Activated T-cell treated with anti-CD3 and anti-CD28 coated beads for 4 hours (primary cell): ENCODE measurements around the gene GRAMD2A.

Experiments used
- DNase-seq: peaks from one replicate; pipeline ENCODE4 v3.0.0-alpha.2; 2020

The GRAMD2A gene

DNA sequence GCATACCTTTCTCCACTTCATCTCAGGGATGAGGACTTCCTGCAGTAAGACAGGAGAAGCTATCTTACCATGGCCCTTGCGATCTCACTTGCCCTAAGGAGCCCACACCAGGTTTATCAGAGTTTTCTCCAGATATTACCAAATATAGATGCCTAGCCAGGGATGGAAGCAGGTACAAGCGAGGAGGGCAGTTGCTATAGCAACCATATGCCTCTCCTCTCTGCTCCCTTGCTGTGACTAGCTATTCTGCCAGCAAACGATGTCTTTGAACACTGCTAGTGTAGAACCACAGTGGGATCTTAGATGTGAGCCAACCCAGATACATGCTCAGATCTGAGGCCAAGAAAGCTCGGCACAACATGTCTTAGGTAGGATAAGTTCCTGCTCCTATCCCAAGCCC, 33.9 kb downstream of the GRAMD2A start:
- no peak for DNase-seq

- DNase-seq = no peak
Measured at GRCh38 chr15:72162569-72162968, 35.0 kb downstream of the GRAMD2A start.

- DNase-seq = no peak
Measured at GRCh38 chr15:72161361-72162132, 36.0 kb downstream of the GRAMD2A start.

DNA sequence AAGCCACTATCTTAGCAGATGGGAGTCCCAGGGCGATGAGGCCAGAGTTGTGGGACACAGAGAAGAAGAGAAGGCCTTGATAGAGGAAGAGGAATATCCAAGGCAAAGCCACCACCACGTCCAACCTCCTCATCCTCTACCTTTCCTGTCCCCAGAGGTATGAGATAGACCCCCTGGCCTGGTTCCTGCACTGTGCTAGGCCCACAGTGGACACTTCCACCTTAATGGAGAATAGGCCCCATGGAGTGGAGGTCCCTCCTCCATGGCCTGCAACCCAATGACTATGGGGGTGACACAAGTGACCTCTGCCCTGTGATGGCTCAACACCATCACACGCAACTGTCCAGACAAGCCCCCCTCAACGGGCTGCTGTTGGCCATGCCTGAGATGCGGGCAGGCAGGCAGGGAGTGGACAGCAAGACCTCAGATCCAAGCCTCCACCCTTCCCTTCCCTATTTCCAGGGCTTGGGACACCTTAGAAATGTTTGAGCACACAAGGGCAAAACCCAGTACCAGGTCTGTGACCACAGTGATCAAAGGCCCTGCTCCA, 36.8 kb downstream of the GRAMD2A start:
- no peak for DNase-seq

DNA sequence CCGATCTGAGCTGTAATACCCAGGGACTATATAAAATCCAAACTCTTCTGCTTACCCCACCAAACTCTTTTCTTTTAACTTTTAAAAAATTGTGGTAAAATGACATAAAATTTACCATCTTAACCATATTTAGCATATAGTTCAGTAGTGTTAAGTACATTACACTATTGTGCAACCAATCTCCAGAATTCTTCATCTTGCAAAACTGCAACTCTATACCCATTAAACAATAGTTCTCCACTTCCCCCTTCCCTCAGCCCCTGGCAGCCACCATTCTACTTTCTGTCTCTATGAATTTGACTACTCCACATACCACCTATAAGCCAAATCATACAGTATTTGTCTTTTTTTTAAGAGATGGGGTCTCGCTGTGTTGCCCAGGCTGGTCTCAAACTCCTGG, 40.7 kb downstream of the GRAMD2A start:
- DNase-seq = no peak

- peak; percentile 81 for DNase-seq
Measured at GRCh38 chr15:72155635-72156616, 41.7 kb downstream of the GRAMD2A start.

DNA sequence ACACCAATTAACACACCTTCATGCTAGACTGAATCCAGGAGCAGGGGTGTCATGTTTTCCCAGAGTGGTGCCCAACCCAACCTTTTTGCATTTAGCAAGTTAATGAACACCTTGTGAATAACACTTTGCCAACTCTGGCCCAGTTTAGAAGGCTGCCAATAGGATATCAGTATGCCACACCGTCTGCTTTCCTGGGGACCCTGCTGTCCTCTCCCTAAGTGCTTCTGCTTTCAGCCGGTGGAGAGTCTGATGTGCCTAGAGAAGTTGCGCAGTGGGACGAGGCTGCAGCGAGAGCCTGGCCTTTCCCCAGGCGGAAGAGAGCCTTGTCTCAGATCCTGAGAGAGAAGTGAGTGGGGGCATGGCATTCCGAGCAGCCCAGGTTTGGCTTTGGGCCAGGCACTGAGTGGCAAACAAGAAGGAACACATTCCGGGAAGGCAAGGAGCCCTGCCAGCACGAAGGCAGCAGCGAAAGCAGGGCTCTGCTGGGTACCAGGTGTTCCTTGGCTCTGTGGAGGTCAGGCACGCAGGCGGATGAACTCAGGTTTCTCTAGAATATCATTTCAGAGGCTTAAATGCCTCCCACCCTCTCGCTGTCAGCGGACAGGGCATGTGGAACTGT, 42.5 kb downstream of the GRAMD2A start:
- DNase-seq = no peak

- DNase-seq = no peak
Measured at GRCh38 chr15:72154316-72154715, 43.3 kb downstream of the GRAMD2A start.

GRCh38 chr15:72153269-72154000, 44.2 kb downstream of the GRAMD2A start:
- DNase-seq = no peak

DNA sequence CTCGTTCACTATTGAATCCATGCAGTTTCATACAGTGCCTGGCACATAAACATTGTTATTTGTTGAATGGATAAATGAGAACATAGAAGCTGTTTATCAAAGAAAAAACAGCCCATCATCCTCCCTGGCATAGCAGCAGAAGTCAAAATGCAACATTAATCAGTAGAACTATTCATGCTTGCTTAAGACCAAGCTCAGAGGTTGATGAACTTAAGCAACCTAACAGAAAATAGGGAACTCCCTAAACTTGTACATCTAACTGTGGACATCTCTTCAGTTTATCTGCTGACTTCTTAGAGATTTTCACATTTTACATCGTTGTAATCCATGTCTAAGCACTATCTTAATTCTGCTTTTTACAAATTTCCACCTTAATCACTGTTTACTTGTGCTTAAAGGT, 50.2 kb downstream of the GRAMD2A start:
- no peak for DNase-seq

GRCh38 chr15:72146934-72147333, 50.7 kb downstream of the GRAMD2A start:
- no peak for DNase-seq

DNA sequence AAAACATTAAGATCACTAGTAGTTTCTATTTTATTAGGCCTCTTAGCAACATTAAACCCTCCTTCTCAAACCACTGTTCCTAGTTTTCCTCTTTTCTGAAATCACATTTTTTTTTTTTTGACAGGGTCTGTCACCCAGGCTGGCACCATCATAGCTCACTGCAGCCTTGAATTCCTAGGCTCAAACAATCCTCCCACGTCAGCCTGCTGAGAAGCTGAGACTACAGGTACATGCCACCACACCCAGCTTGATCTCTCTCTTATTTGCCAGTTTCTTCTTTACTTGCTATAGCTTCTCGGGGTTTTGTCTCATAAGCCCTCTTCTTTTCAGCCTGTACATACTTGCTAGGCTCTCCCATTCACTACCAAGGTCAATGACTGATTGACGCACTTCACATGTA, 51.4 kb downstream of the GRAMD2A start:
- no peak for DNase-seq

DNA sequence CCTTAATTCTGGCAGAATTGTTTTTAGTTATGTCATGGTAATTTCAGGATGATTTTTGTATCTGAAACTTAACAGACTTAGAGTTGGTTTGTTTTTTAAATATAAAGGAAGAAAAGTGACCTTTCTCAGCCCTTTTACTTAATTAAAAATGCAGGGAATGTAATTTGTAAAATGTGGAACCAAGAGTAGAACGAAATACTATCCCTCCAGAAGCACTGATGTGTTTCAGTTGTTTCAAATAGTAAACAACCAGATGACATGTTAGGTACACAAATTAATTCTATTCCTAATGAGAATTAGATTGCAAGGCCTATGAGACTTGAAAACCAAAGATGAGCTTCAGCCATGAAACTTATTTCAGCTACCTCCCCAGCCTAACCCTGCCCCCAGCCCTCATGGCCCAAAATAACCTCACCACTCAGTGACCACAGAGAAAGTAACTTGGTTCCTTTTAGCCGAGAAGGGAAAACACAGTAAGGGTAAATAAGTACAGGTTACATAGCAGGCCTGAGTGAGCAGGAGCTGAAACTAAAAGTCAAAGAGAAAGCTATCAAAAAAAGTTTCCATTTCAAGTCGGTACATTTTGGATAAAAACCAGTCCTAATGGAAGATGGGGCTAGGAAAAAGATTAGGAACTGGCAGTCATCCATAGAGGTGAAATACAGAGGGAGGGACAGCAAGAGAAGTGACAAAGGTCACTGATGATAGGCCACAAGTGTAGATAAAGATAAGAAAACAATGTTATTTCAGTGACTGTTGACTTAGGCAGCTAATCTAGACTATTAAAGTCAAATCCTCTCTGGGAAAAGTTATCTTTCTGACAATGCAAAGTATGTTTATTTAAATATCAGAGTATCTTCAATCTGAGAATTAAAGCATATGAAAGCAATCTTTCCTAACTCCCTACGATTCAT, 56.2 kb downstream of the GRAMD2A start:
- no peak for DNase-seq

DNA sequence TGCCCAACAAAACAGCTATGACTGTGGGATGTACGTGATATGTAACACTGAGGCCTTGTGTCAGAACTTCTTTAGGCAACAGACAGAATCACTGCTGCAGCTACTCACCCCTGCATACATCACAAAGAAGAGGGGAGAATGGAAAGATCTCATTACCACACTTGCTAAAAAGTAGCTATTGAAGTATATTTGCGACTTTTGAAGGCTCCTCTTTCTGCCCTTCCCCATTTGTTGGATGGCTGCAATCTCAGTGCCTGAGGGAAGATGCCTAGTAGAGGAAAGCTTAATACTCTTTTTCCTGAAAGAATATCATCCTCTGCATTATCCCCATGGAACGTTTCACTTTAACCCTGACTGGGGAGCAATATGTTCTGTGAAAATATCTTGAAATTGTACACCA, 57.5 kb downstream of the GRAMD2A start:
- DNase-seq = no peak

GRCh38 chr15:72139667-72140066, 57.9 kb downstream of the GRAMD2A start:
- DNase-seq = no peak

DNA sequence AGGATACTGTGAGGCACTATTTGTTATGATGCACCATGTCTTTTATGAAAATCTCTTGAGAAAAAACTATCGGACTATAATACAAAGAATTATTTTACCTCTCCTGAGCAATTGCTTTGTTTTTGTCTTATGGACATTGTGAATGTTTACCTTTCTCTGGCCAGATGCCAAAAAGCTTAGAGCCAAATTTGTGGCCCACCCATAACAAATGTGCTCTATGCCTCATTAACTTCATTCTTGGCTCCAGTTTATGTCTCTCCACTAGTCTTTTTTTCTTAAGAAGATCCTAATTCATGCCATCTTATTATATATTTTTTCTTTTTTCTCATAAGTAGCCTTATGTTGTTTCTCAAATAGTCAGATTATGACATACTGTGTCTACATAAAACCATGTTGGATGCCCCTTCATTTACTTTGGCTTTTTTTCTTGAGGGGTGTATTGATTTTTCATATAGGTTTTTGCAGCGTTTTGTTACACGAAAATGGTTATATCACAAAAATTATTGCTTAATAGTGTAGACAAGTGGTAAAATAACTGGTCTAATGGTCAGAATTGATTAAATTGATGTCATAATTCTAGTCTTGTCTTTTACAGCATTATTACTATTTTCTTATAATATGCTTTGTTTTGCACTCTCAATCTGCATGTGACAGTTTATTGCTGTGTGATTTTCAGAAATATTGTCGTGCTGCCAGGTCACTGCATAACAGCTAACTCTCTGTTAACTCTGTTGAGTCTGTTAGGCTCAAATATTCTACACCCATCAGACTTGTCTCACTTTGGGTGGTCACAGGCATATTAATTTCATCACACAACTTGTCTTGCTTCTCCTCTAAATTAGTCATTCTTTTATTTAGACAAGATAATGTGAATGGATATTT, 61.2 kb downstream of the GRAMD2A start:
- no peak for DNase-seq

- no peak for DNase-seq
Measured at GRCh38 chr15:72135719-72136118, 61.9 kb downstream of the GRAMD2A start.

- no peak for DNase-seq
Measured at GRCh38 chr15:72133211-72133610, 64.4 kb downstream of the GRAMD2A start.

DNA sequence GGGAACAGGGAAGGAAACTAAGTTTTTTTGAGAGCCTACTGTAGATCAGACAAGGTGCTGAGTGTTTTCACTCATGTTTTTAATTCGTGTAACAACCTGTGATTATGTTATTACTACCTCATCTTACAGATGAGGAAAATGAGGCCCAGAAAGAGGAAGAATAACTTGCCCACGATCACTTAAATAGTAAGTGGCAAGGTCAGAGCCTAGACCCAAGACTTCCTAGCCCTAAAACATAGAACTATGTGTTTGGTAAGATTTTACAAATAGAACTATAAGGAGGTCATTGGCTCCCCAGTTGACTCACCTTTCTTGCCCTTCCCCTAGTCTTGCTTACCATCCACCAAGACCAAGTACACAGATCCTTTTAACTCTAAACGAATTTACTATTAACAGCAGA, 65.7 kb downstream of the GRAMD2A start:
- DNase-seq = no peak

DNA sequence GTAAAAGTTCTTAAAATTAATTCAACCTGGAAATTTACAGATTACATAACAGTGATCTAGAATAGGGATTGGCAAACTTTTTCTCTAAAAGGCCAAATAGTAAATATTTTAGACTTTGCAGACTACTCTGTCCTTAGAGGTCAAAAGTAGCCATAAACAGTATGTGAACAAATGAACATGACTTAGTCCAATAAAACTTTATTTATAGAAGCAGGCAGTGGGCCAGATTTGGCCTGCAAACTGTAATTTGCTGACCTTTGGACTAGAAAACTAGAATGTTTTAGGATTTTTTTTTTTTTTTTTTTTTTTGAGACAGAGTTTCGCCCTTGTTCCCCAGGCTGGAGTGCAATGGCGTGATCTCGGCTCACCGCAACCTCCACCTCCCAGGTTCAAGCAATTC, 67.3 kb downstream of the GRAMD2A start:
- no peak for DNase-seq
